A549 (cell line): ENCODE data around the gene MYH14. TPM values are rescaled to one million over a fixed set of nuclear protein-coding genes. Genes with fewer than 3 reads are reported as not detected.
A peak's percentile ranks its signal among the peaks of the same experiment; 100 is the strongest.

Experiments used
- ATAC-seq, 2 experiments: fragments of 200-7000 bp in 1 of 2; fragments of >200 bp in 1 of 2; cut with Nextera tagmentation in 1 of 2; cut with Tn5 transposase in 1 of 2; 3 replicates each; pipeline versions ENCODE4 v1.8.0 to v1.9.1; 2018 to 2020; ENCODE audit warnings: mild to moderate bottlenecking in 1 of 2, moderate library complexity in 1 of 2
- CTCF ChIA-PET: fragments of 300-600 bp; sonication (Branson Sonifier 250); formaldehyde crosslinking; extraction: SDS; loops from one replicate; lab custom pipeline; 2021; ENCODE audit warnings: antibody characterized with exemption, inconsistent platforms; lab: Yijun Ruan, JAX
- POLR2A ChIA-PET: fragments of 350-600 bp; formaldehyde crosslinking; extraction: SDS; loops from one replicate; lab custom pipeline; 2021; ENCODE audit warnings: antibody characterized with exemption, inconsistent platforms; lab: Yijun Ruan, JAX
- DNase-seq, 2 experiments: peaks; one replicate each; pipeline versions ENCODE4 v3.0.0 to v3.0.0-alpha.2; 2011 to 2016; ENCODE audit warnings: low read depth in 1 of 2, low spot score in 1 of 2
- FAIRE-seq: peaks from 2 replicates; lab custom pipeline; 2011; peaks lifted over from hg19 to GRCh38; lab: Jason Lieb, UNC
- H3K27ac ChIP-seq, 2 experiments: fragments of >200 bp; sonication (Bioruptor Twin); formaldehyde crosslinking; 3 replicates each; pipeline ENCODE4 v1.5.1; 2016 to 2017
- H3K4me1 ChIP-seq: fragments of >200 bp; sonication (Bioruptor Twin); formaldehyde crosslinking; 3 replicates; pipeline ENCODE4 v1.6.1; 2016
- H3K4me2 ChIP-seq: fragments of >200 bp; sonication (Bioruptor Twin); formaldehyde crosslinking; 3 replicates; pipeline ENCODE4 v1.6.1; 2016
- H3K4me3 ChIP-seq: fragments of >200 bp; sonication (Bioruptor Twin); formaldehyde crosslinking; 3 replicates; pipeline ENCODE4 v1.5.1; 2016
- H3K9me3 ChIP-seq: fragments of >200 bp; sonication (Bioruptor Twin); formaldehyde crosslinking; 3 replicates; pipeline ENCODE4 v1.6.1; 2016
- EP300 ChIP-seq, 2 experiments: fragments of >200 bp; sonication (Bioruptor Twin); formaldehyde crosslinking; IDR thresholded peaks; 2 replicates in 1 of 2; 3 replicates in 1 of 2; pipeline ENCODE4 v1.6.1; 2016 to 2017
- ESRRA ChIP-seq: fragments of 150-350 bp; IDR thresholded peaks from 2 replicates; pipeline ENCODE4 v1.6.1; 2014; ENCODE audit warnings: mild to moderate bottlenecking, low read length, borderline replicate concordance
- FOSB ChIP-seq: fragments of 250-450 bp; sonication (Bioruptor Pico); IDR thresholded peaks from 2 replicates; pipeline ENCODE4 v1.5.0; 2020; ENCODE audit warnings: mild to moderate bottlenecking, moderate library complexity
- FOSL2 ChIP-seq, 2 experiments: fragments of 450-650 bp in 1 of 2; fragments of >200 bp in 1 of 2; sonication (Bioruptor Twin) in 1 of 2; formaldehyde crosslinking; IDR thresholded peaks; 2 replicates each; pipeline versions ENCODE4 v1.5.0 to v1.6.1; 2016 to 2020; ENCODE audit warnings: mild to moderate bottlenecking in 1 of 2, moderate library complexity in 1 of 2
- FOXS1 ChIP-seq: fragments of 250-450 bp; sonication (Bioruptor Pico); IDR thresholded peaks from 2 replicates; pipeline ENCODE4 v1.5.0; 2020; ENCODE audit warnings: mild to moderate bottlenecking, moderate library complexity
- HDAC2 ChIP-seq: fragments of 200-600 bp; sonication (generic); IDR thresholded peaks from 2 replicates; pipeline ENCODE4 v1.6.1; 2016
- HOXB5 ChIP-seq: fragments of 250-450 bp; sonication (Bioruptor Pico); IDR thresholded peaks from 2 replicates; pipeline ENCODE4 v1.5.0; 2020; ENCODE audit warnings: mild to moderate bottlenecking, moderate library complexity
- JUNB ChIP-seq: fragments of >200 bp; sonication (Bioruptor Twin); formaldehyde crosslinking; IDR thresholded peaks from 2 replicates; pipeline ENCODE4 v1.6.1; 2016
- KDM1A ChIP-seq: fragments of 200-600 bp; sonication (generic); IDR thresholded peaks from 2 replicates; pipeline ENCODE4 v1.6.1; 2016; ENCODE audit warnings: low read depth, mild to moderate bottlenecking
- MAZ ChIP-seq: fragments of 150-350 bp; IDR thresholded peaks from 2 replicates; pipeline ENCODE4 v1.6.1; 2014; ENCODE audit warnings: antibody characterized with exemption, low read depth, low read length, borderline replicate concordance
- NFE2L2 ChIP-seq: fragments of 150-350 bp; conservative IDR thresholded peaks from 2 replicates; pipeline ENCODE4 v1.6.1; 2014; ENCODE audit warnings: low read length
- POLR2A ChIP-seq: IDR thresholded peaks from 2 replicates; pipeline ENCODE4 v1.6.1; 2012; ENCODE audit warnings: mild to moderate bottlenecking, low read length
- RAD21 ChIP-seq, 2 experiments: fragments of >200 bp in 1 of 2; sonication (Bioruptor Twin) in 1 of 2; formaldehyde crosslinking in 1 of 2; IDR thresholded peaks in 1 of 2; conservative IDR thresholded peaks in 1 of 2; 2 replicates in 1 of 2; 3 replicates in 1 of 2; pipeline ENCODE4 v1.6.1; 2012 to 2018; ENCODE audit warnings: inconsistent platforms in 1 of 2
- RNF2 ChIP-seq: fragments of 200-600 bp; sonication (generic); IDR thresholded peaks from 2 replicates; pipeline ENCODE4 v1.6.1; 2016; ENCODE audit warnings: low read depth, mild to moderate bottlenecking, antibody characterized with exemption, moderate library complexity, borderline replicate concordance
- ZC3H11A ChIP-seq: fragments of 450-650 bp; IDR thresholded peaks from 2 replicates; pipeline ENCODE4 v1.6.1; 2014; ENCODE audit warnings: antibody characterized with exemption, mild to moderate bottlenecking
- ZFP36 ChIP-seq: fragments of 450-650 bp; IDR thresholded peaks from 2 replicates; pipeline ENCODE4 v1.6.1; 2014; ENCODE audit warnings: borderline replicate concordance; ENCODE audit not compliant: partially characterized antibody
- WGBS: methylation state at CpG from one replicate; pipeline ENCODE4 v1.1.6; 2017; ENCODE audit errors: missing lambda C conversion rate; 5-methylcytosine and 5-hydroxymethylcytosine counted together
- polyA plus RNA-seq, 4 experiments: library from polyadenylated mRNA; depleted of rRNA in 3 of 4; stranded (reverse); fragments of >200 nt; fragmentation: RNase III in 1 of 4; extraction: RNeasy Plus Mini Kit Qiagen cat#74134 plus additional on column Dnase treatment in 1 of 4; gene quantifications; 2 replicates in 3 of 4; 3 replicates in 1 of 4; pipeline ENCODE4 v1.2.3, GENCODE V29; 2011 to 2017
- TF ChIP-seq, protein P1 (sequence below): fragments of >200 bp; sonication (Bioruptor Twin); formaldehyde crosslinking; IDR thresholded peaks from 3 replicates; pipeline ENCODE4 v1.5.1; 2016
- TF ChIP-seq, protein P2 (sequence below): fragments of 250-450 bp; sonication (Bioruptor Pico); IDR thresholded peaks from 2 replicates; pipeline ENCODE4 v1.5.0; 2020; ENCODE audit warnings: low read depth, mild to moderate bottlenecking, moderate library complexity
- TF ChIP-seq, protein P3 (sequence below): IDR thresholded peaks from 2 replicates; pipeline ENCODE4 v1.6.1; 2012
- TF ChIP-seq, protein P4 (sequence below): fragments of 450-650 bp; IDR thresholded peaks from 2 replicates; pipeline ENCODE4 v1.6.1; 2014; ENCODE audit warnings: antibody characterized with exemption
- TF ChIP-seq, protein P5 (sequence below): fragments of 200-600 bp; sonication (generic); IDR thresholded peaks from 2 replicates; pipeline ENCODE4 v1.6.1; 2016; ENCODE audit warnings: antibody characterized with exemption, mild to moderate bottlenecking, moderate library complexity
- TF ChIP-seq, protein P6 (sequence below): IDR thresholded peaks from 2 replicates; pipeline ENCODE4 v1.6.1; 2012; ENCODE audit warnings: low read depth, borderline replicate concordance
- TF ChIP-seq, protein P7 (sequence below): IDR thresholded peaks from 2 replicates; pipeline ENCODE4 v1.6.1; 2012

The MYH14 gene
- polyA plus RNA-seq, 2 of the 4 experiments (the other 2 are of a cell fraction), result 4.0 to 7.0 TPM

DNA sequence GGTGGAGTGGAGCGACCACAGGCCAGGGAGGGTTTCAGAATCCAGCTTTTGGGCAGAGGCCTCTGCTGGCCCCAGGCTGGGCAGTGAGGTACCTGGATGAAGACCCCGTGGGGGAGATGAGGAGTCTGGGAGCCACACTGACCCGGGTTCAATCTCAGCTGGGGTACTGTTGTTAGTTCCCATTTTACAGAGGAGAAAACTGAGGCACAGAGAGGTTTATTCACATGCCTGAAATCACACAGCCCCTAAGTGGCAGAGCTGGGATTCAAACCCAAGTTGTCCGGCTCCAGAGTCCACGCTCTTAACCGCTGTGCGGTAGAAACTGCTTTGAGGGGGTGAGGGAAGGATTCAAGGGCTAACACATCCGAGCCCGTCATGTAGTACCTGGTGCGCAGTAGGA lies 45.0 kb downstream of the MYH14 start:
- FAIRE-seq, result no peak
- CTCF ChIA-PET, result interaction anchor here (0.5 to 1.3 kb wide), 6 partner anchors 11 to 306 kb away, joined by 3 to 4 read pairs (median 3); no protein-coding TSS in a partner anchor
- no peak overlapping the region for H3K4me3 ChIP-seq
- H3K4me1 ChIP-seq, result no peaks in the 10 kb centered on the region
- DNase-seq, result no peak
- H3K4me2 ChIP-seq, result no peak overlapping the region
- TF ChIP-seq ZFP36, result peak; percentile 29
- TF ChIP-seq MAZ, result no peak
- TF ChIP-seq, all 56 proteins: peak for 1
- WGBS, result 75% methylated on average over 10 of the region's 10 CpGs
- POLR2A ChIA-PET, result no interaction called here
- Histone ChIP-seq H3K9me3 (peaks cover 12% of the 10 kb centered on the region), H3K27ac (no peak overlapping the region)
- ATAC-seq, result no peak

DNA sequence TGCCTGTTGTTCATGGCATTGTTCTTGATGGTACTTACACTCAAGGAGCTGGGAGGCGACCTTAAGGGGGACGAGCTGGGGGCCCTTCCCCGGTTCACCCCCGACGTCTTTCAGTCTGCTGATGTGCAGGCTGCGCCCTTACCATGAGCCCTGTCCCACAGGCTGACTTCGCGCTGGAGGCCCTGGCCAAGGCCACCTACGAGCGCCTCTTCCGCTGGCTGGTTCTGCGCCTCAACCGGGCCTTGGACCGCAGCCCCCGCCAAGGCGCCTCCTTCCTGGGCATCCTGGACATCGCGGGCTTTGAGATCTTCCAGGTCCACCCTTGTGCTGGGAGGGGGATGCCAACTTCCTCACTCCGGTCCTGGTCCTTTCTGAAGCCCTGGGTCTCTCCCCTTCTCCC lies 45.4 kb downstream of the MYH14 start:
- FAIRE-seq (no peak), ATAC-seq (peak in 1 of 2 experiments; percentile 40; a peak in 2 of 6 replicates), DNase-seq (no peak)
- no peak overlapping the region for H3K4me3 ChIP-seq
- no peak overlapping the region for H3K27ac ChIP-seq
- H3K9me3 ChIP-seq, result peaks cover 16% of the 10 kb centered on the region
- 85% methylated on average over 19 of the region's 19 CpGs for WGBS
- H3K4me2 ChIP-seq, result no peak overlapping the region
- no peaks in the 10 kb centered on the region for H3K4me1 ChIP-seq
- CTCF ChIA-PET, result interaction anchor here (0.5 to 2.7 kb wide), 7 partner anchors 10 to 101 kb away, joined by 3 to 13 read pairs (median 4); no protein-coding TSS in a partner anchor
- POLR2A ChIA-PET, result no interaction called here
- TF ChIP-seq, protein P1, sequence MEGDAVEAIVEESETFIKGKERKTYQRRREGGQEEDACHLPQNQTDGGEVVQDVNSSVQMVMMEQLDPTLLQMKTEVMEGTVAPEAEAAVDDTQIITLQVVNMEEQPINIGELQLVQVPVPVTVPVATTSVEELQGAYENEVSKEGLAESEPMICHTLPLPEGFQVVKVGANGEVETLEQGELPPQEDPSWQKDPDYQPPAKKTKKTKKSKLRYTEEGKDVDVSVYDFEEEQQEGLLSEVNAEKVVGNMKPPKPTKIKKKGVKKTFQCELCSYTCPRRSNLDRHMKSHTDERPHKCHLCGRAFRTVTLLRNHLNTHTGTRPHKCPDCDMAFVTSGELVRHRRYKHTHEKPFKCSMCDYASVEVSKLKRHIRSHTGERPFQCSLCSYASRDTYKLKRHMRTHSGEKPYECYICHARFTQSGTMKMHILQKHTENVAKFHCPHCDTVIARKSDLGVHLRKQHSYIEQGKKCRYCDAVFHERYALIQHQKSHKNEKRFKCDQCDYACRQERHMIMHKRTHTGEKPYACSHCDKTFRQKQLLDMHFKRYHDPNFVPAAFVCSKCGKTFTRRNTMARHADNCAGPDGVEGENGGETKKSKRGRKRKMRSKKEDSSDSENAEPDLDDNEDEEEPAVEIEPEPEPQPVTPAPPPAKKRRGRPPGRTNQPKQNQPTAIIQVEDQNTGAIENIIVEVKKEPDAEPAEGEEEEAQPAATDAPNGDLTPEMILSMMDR, result no peak
- TF ChIP-seq MAZ, result no peak
- TF ChIP-seq, protein P2, sequence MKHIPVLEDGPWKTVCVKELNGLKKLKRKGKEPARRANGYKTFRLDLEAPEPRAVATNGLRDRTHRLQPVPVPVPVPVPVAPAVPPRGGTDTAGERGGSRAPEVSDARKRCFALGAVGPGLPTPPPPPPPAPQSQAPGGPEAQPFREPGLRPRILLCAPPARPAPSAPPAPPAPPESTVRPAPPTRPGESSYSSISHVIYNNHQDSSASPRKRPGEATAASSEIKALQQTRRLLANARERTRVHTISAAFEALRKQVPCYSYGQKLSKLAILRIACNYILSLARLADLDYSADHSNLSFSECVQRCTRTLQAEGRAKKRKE, result no peak
- TF ChIP-seq, protein P3, sequence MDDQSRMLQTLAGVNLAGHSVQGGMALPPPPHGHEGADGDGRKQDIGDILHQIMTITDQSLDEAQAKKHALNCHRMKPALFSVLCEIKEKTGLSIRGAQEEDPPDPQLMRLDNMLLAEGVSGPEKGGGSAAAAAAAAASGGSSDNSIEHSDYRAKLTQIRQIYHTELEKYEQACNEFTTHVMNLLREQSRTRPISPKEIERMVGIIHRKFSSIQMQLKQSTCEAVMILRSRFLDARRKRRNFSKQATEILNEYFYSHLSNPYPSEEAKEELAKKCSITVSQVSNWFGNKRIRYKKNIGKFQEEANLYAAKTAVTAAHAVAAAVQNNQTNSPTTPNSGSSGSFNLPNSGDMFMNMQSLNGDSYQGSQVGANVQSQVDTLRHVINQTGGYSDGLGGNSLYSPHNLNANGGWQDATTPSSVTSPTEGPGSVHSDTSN, result no peak
- TF ChIP-seq ZC3H11A, result no peak
- no peak for TF ChIP-seq FOSL2 (IDR thresholded peaks at IDR 0.05)
- no peak for TF ChIP-seq FOSL2 (CRISPR knock-in tag; IDR thresholded peaks at IDR 0.05)
- TF ChIP-seq ESRRA, result no peak

DNA sequence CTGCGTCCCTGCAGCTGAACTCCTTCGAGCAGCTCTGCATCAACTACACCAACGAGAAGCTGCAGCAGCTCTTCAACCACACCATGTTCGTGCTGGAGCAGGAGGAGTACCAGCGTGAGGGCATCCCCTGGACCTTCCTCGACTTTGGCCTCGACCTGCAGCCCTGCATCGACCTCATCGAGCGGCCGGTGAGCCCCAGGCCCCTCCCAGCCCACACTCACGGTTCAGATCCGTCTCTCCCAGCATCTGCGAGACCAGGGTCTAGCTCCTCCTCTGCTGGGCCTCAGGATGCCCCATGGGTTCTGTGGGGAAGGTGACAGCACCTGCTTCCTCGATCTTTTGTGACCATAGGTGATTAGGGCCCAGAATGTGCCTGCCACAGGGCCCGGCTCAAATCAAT lies 46.2 kb downstream of the MYH14 start:
- ATAC-seq, result peak in 1 of 2 experiments; percentile 21; a peak in 3 of 6 replicates
- no peak for TF ChIP-seq RAD21 (conservative IDR thresholded peaks at IDR 0.05 in 1 of 2, IDR thresholded peaks at IDR 0.05 in 1 of 2)
- no peak for TF ChIP-seq NFE2L2
- TF ChIP-seq HDAC2, result no peak
- TF ChIP-seq, protein P4, sequence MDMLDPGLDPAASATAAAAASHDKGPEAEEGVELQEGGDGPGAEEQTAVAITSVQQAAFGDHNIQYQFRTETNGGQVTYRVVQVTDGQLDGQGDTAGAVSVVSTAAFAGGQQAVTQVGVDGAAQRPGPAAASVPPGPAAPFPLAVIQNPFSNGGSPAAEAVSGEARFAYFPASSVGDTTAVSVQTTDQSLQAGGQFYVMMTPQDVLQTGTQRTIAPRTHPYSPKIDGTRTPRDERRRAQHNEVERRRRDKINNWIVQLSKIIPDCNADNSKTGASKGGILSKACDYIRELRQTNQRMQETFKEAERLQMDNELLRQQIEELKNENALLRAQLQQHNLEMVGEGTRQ, result no peak
- TF ChIP-seq, protein P5, sequence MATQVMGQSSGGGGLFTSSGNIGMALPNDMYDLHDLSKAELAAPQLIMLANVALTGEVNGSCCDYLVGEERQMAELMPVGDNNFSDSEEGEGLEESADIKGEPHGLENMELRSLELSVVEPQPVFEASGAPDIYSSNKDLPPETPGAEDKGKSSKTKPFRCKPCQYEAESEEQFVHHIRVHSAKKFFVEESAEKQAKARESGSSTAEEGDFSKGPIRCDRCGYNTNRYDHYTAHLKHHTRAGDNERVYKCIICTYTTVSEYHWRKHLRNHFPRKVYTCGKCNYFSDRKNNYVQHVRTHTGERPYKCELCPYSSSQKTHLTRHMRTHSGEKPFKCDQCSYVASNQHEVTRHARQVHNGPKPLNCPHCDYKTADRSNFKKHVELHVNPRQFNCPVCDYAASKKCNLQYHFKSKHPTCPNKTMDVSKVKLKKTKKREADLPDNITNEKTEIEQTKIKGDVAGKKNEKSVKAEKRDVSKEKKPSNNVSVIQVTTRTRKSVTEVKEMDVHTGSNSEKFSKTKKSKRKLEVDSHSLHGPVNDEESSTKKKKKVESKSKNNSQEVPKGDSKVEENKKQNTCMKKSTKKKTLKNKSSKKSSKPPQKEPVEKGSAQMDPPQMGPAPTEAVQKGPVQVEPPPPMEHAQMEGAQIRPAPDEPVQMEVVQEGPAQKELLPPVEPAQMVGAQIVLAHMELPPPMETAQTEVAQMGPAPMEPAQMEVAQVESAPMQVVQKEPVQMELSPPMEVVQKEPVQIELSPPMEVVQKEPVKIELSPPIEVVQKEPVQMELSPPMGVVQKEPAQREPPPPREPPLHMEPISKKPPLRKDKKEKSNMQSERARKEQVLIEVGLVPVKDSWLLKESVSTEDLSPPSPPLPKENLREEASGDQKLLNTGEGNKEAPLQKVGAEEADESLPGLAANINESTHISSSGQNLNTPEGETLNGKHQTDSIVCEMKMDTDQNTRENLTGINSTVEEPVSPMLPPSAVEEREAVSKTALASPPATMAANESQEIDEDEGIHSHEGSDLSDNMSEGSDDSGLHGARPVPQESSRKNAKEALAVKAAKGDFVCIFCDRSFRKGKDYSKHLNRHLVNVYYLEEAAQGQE, result no peak
- no peak for TF ChIP-seq POLR2A
- TF ChIP-seq FOSB (CRISPR knock-in tag), result no peak
- no peak for TF ChIP-seq JUNB
- no peak for TF ChIP-seq EP300 (IDR thresholded peaks at IDR 0.05)
- TF ChIP-seq, protein P2, result no peak
- no peak for TF ChIP-seq FOXS1 (CRISPR knock-in tag)
- TF ChIP-seq HOXB5, result no peak
- TF ChIP-seq, protein P6, sequence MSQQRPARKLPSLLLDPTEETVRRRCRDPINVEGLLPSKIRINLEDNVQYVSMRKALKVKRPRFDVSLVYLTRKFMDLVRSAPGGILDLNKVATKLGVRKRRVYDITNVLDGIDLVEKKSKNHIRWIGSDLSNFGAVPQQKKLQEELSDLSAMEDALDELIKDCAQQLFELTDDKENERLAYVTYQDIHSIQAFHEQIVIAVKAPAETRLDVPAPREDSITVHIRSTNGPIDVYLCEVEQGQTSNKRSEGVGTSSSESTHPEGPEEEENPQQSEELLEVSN, result no peak
- TF ChIP-seq, protein P7, sequence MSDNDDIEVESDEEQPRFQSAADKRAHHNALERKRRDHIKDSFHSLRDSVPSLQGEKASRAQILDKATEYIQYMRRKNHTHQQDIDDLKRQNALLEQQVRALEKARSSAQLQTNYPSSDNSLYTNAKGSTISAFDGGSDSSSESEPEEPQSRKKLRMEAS, result no peak
- no peak for TF ChIP-seq KDM1A
- TF ChIP-seq RNF2, result no peak

More for the DNA sequence above, 46.2 kb downstream of the MYH14 start:
- CTCF ChIA-PET, result interaction anchor here (0.5 to 2.7 kb wide), 7 partner anchors 10 to 166 kb away, joined by 3 to 13 read pairs (median 4); no protein-coding TSS in a partner anchor
- Histone ChIP-seq H3K9me3 (peaks cover 16% of the 10 kb centered on the region), H3K4me3 (no peak overlapping the region), H3K4me2 (no peak overlapping the region), H3K4me1 (no peaks in the 10 kb centered on the region), H3K27ac (no peak overlapping the region)
- DNase-seq (no peak), FAIRE-seq (no peak)
- WGBS, result 64% methylated on average over 15 of the region's 16 CpGs
- POLR2A ChIA-PET, result interaction anchor here (0.5 kb wide), 1 partner anchor 33 kb away, joined by 4 read pairs; no protein-coding TSS in a partner anchor
